ENCODE results near the gene CHST10.
A peak's percentile ranks its signal among the peaks of the same experiment; 100 is the strongest.
"Not testable (repeated sequence)": the region's sequence is repeated elsewhere in the genome, so short reads cannot be mapped to it uniquely, and the experiment has no call there.

CHST10 gene

GRCh38 chr2:100416935-100417710, at the start of gene CHST10:
Gene CHST10 (minus strand): TSS chr2:100417668. CDS start chr2:100406675, 10,993 bp downstream.
- no peak for DNase-seq (ENCODE audit: low spot score)

GRCh38 chr2:100460904-100461530, 43.5 kb upstream of the CHST10 start:
- DNase-seq (ENCODE audit: low spot score) = no peak

GRCh38 chr2:100456357-100456756, 38.9 kb upstream of the CHST10 start:
- not testable (repeated sequence) for DNase-seq (ENCODE audit: low spot score)

GRCh38 chr2:100453853-100454252, 36.4 kb upstream of the CHST10 start:
- no peak for DNase-seq (ENCODE audit: low spot score)

GRCh38 chr2:100451734-100452133, 34.3 kb upstream of the CHST10 start:
- DNase-seq (ENCODE audit: low spot score) = no peak

GRCh38 chr2:100451092-100451491, 33.6 kb upstream of the CHST10 start:
- no peak for DNase-seq (ENCODE audit: low spot score)

GRCh38 chr2:100446696-100447095, 29.2 kb upstream of the CHST10 start:
- no peak for DNase-seq (ENCODE audit: low spot score)

- no peak for DNase-seq (ENCODE audit: low spot score)
These were observed 20.3 kb upstream of the CHST10 start for GRCh38 chr2:100437751-100438150.

GRCh38 chr2:100429726-100430125, 12.3 kb upstream of the CHST10 start:
- DNase-seq (ENCODE audit: low spot score) = no peak

- peak; percentile 15 for DNase-seq (ENCODE audit: low spot score)
These were observed 10.3 kb upstream of the CHST10 start for GRCh38 chr2:100427627-100428258.

GRCh38 chr2:100427111-100427510, 9.6 kb upstream of the CHST10 start:
- DNase-seq (ENCODE audit: low spot score) = no peak

- DNase-seq (ENCODE audit: low spot score) = no peak
These were observed 8.9 kb upstream of the CHST10 start for GRCh38 chr2:100426384-100426720.

GRCh38 chr2:100425573-100426383, 8.3 kb upstream of the CHST10 start:
- no peak for DNase-seq (ENCODE audit: low spot score)

GRCh38 chr2:100425107-100425506, 7.6 kb upstream of the CHST10 start:
- no peak for DNase-seq (ENCODE audit: low spot score)

- DNase-seq (ENCODE audit: low spot score) = no peak
These were observed 6.9 kb upstream of the CHST10 start for GRCh38 chr2:100424277-100424875.

- no peak for DNase-seq (ENCODE audit: low spot score)
These were observed 6.2 kb upstream of the CHST10 start for GRCh38 chr2:100423631-100424030.

GRCh38 chr2:100422320-100423055, 5.0 kb upstream of the CHST10 start:
- no peak for DNase-seq (ENCODE audit: low spot score)

GRCh38 chr2:100419915-100420314, 2.4 kb upstream of the CHST10 start:
- no peak for DNase-seq (ENCODE audit: low spot score)

GRCh38 chr2:100418406-100418962, 1.0 kb upstream of the CHST10 start:
- DNase-seq (ENCODE audit: low spot score) = no peak

GRCh38 chr2:100417711-100418124, 250 bp upstream of the CHST10 start:
- no peak for DNase-seq (ENCODE audit: low spot score)

- no peak for DNase-seq (ENCODE audit: low spot score)
These were observed 1.0 kb downstream of the CHST10 start for GRCh38 chr2:100416397-100416934.

All from hematopoietic multipotent progenitor cell treated with erythropoietin and hydrocortisone succinate and interleukin-3 and kit ligand, for 17 days (in vitro differentiated cells).